Muscle of leg (tissue), 11 donors: ENCODE results near the gene SLC6A13. TPM values are rescaled to one million over a fixed set of nuclear protein-coding genes. Genes with fewer than 3 reads are reported as not detected.

Experiments
- DNase-seq: peaks from one replicate; pipeline ENCODE4 v3.0.0; 2013
- H3K27ac ChIP-seq: one replicate; pipeline ENCODE4 v1.5.1; 2013; ENCODE audit warnings: mild to moderate bottlenecking, low read length, control low read depth
- H3K27me3 ChIP-seq: one replicate; pipeline ENCODE4 v1.6.1; 2013; ENCODE audit warnings: low read length; ENCODE audit not compliant: control insufficient read depth, insufficient read depth
- H3K36me3 ChIP-seq: one replicate; pipeline ENCODE4 v1.6.1; 2013; ENCODE audit warnings: low read length; ENCODE audit not compliant: control insufficient read depth, insufficient read depth
- H3K4me1 ChIP-seq: one replicate; pipeline ENCODE4 v1.6.1; 2013; ENCODE audit warnings: low read length; ENCODE audit not compliant: control insufficient read depth, insufficient read depth
- H3K4me3 ChIP-seq: one replicate; pipeline ENCODE4 v1.5.1; 2013; ENCODE audit warnings: low read length, control low read depth
- H3K9me3 ChIP-seq: replicated peaks from 2 replicates; pipeline ENCODE4 v1.6.1; 2013; ENCODE audit warnings: low read depth, low read length; ENCODE audit not compliant: control insufficient read depth
- WGBS: methylation state at CpG from one replicate; pipeline ENCODE4 v1.1.5; 2013; ENCODE audit warnings: missing lambda C conversion rate; ENCODE audit not compliant: insufficient coverage; 5-methylcytosine and 5-hydroxymethylcytosine counted together
- polyA plus RNA-seq, 8 donors: library from polyadenylated mRNA; unstranded; fragments of 120-200 nt; gene quantifications; one replicate each; pipeline versions ENCODE4 v1.2.1 to v1.2.3, GENCODE V29; 2013; ENCODE audit warnings: inconsistent platforms in 1 of 8, low replicate concordance in 1 of 8; ENCODE audit not compliant: insufficient read length in 8 of 8, insufficient read depth in 1 of 8
- total RNA-seq: library from RNA; stranded (reverse); fragments of 120-200 nt; gene quantifications from one replicate; pipeline ENCODE4 v1.2.4, GENCODE V29; 2013

SLC6A13 gene
- total and polyA plus RNA-seq, 9 donors = 0.77 to 7.5 (median 2.7) TPM

DNA sequence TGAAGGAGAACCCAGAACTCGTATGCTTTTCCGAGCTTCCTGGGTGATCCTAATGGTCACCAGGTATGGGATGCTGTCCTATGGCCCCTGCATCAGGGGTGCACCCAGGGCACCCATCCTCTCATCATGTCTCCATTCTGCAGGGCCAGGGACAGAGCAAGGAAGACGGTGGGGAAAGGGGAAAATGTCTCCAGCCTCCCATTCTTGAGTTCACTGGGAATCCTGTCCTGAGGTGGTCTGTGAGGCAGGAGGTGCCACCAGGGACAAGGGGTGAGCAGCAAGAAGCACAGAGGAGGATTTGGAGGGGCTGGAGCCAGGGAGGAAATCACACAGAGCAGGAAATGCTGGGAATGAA lies 33.8 kb downstream of the SLC6A13 start:
- WGBS = 81% methylated on average over 2 of the region's 3 CpGs
- peaks cover 33% of the 10 kb centered on the region for H3K4me1 ChIP-seq
- no peaks in the 10 kb centered on the region for H3K36me3 ChIP-seq
- no peaks in the 10 kb centered on the region for H3K9me3 ChIP-seq
- no peak overlapping the region for H3K27ac ChIP-seq
- no peak for DNase-seq
- H3K27me3 ChIP-seq = peaks cover 3% of the 10 kb centered on the region
- no peak overlapping the region for H3K4me3 ChIP-seq

DNA sequence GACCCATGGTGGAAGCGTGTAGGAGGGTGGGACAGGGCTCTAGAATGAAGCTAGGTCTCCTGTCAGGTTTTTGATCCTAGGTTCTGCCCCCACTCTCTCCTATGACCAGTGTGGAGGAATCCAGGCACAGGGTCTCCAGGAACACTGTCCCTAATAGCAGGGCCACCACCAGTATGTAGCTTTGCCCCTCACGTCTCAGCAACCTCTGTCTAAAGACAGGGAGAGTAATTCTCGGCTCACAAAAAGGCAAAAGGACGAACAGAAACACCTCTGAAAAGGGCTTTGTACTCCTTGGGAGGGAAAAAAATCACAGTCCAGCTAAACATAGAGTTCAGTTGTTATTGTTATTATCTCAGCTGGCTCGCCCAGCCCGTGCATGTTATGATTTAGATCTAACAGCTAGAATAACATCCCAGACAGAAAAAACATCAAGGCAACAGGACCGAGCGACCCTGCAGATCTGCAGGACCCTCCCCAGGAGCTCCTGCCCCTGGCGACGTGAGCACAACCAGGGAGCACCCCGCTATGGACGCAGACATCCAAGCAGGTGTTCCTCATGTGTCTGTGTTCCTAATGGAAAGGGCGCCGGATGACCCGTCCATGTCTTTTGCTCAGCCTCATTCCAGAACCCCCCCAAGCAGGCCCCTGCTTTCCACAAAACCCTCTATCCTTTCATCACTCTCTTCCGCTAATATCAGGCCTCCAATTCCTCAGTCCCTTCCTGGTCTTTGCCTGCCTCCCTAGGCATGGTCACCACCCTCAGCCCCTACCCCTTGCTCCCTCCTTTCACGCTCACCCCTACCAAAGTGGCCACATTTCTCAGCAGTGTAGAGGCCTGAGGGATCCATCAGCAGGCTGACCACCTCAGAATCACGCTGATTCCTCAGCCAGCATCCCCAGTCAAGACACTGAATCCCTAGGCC lies 34.5 kb downstream of the SLC6A13 start:
- peaks cover 27% of the 10 kb centered on the region for H3K4me1 ChIP-seq
- 68% methylated on average over 15 of the region's 18 CpGs for WGBS
- H3K9me3 ChIP-seq = no peaks in the 10 kb centered on the region
- no peak overlapping the region for H3K27ac ChIP-seq
- peaks cover 3% of the 10 kb centered on the region for H3K27me3 ChIP-seq
- no peaks in the 10 kb centered on the region for H3K36me3 ChIP-seq
- no peak for DNase-seq
- no peak overlapping the region for H3K4me3 ChIP-seq

DNA sequence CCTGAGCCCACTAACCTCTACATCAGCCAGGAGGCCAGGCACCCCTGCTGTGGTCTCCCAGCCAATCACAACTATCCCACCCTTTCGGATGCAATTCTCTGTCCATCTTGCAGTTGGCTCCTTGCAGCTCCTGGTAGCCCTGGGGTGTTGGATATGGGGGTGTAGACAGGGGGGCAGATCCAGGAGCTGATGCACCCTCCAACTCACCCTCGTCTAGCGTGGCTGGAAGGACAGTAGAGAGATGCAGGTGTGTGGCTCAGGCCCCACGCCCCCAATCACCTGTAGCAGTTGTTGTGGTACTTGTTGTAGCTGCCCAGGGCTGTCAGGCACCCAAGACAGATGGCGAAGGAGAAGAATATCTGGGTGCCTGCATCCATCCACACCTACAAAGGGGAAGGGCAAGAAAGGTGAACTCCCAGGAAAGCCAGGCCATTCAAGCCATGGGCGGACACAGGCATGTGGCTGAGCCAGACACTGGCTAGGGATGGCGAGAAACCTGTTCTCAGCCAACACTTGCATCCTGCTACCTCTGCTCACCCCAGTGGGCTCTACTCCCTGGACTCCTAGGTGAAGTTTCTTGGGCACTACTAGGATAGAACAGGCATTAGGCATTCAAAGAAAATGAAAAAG lies 35.2 kb downstream of the SLC6A13 start:
- H3K9me3 ChIP-seq = no peaks in the 10 kb centered on the region
- no peak for DNase-seq
- peaks cover 23% of the 10 kb centered on the region for H3K4me1 ChIP-seq
- no peak overlapping the region for H3K4me3 ChIP-seq
- no peak overlapping the region for H3K27ac ChIP-seq
- no CpG with 5 or more reads among the region's 7 CpGs for WGBS
- H3K27me3 ChIP-seq = peaks cover 3% of the 10 kb centered on the region
- no peaks in the 10 kb centered on the region for H3K36me3 ChIP-seq

DNA sequence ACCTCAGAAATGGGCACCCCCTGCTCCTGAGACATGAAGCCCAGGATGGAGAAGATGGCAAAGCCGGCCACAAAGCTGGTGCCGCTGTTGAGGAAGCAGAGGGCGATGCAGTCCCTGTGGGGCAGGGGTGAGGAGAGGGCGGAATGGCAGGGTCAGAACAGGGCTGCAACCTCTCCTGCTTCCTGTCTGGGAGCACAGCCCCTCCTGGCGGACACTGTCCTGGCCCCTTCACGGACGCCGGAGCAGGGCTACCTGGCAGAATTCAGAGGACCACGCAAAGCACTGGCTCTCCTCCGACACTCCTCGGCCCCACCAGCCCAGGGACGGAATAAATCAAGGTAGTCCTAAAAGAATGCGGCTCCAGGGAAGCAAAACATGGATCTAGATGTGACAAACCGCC lies 36.2 kb downstream of the SLC6A13 start:
- 74% methylated on average over 14 of the region's 14 CpGs for WGBS
- H3K9me3 ChIP-seq = no peaks in the 10 kb centered on the region
- peaks cover 3% of the 10 kb centered on the region for H3K27me3 ChIP-seq
- peaks cover 13% of the 10 kb centered on the region for H3K4me1 ChIP-seq
- no peak overlapping the region for H3K27ac ChIP-seq
- no peak for DNase-seq
- no peak overlapping the region for H3K4me3 ChIP-seq
- H3K36me3 ChIP-seq = no peaks in the 10 kb centered on the region

DNA sequence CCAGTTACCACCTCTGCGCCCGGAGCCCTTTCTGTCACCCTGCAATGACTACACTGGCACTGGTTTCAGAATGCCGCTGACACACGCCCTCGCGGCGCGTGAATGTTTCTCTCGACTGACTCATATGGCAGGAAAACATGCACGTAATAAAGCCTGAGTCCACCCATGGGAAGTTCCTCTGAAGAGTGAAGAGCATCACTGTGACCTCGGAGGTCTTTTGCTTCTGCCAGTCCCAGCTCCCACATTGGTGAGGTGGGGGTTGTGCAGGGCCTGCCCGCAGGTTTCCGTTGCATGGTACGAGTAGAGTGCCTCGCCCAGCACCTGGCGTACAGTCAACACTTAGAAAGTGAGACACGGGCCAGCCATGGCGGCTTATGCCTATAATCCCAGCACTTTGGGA lies 37.6 kb downstream of the SLC6A13 start:
- Histone ChIP-seq H3K27ac (no peak overlapping the region), H3K4me3 (no peak overlapping the region), H3K36me3 (no peaks in the 10 kb centered on the region), H3K9me3 (no peaks in the 10 kb centered on the region), H3K4me1 (peaks cover 14% of the 10 kb centered on the region), H3K27me3 (peaks cover 3% of the 10 kb centered on the region)
- no peak for DNase-seq
- WGBS = 89% methylated on average over 18 of the region's 18 CpGs

DNA sequence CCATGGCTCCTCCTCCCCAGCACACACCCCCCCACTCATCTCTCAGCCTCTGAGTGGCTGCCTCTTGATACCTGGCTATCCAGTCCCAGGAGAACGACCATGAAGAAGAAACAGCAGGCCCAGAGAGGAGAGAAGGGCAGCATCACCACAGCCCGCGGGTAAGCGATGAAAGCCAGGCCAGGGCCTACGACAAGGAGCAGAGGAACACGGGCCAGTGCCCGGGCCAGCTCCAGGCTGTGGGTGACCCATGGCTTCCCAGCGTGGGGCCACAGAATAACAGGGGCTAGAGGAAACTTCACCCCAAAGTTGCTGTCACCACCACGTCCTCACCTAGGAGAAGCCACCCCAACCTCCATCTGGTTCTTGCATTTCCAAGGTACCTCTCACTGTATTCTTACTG lies 38.3 kb downstream of the SLC6A13 start:
- 93% methylated on average over 6 of the region's 9 CpGs for WGBS
- Histone ChIP-seq H3K4me1 (peaks cover 17% of the 10 kb centered on the region), H3K9me3 (no peaks in the 10 kb centered on the region), H3K4me3 (no peak overlapping the region), H3K36me3 (no peaks in the 10 kb centered on the region), H3K27ac (no peak overlapping the region), H3K27me3 (peaks cover 3% of the 10 kb centered on the region)
- no peak for DNase-seq

DNA sequence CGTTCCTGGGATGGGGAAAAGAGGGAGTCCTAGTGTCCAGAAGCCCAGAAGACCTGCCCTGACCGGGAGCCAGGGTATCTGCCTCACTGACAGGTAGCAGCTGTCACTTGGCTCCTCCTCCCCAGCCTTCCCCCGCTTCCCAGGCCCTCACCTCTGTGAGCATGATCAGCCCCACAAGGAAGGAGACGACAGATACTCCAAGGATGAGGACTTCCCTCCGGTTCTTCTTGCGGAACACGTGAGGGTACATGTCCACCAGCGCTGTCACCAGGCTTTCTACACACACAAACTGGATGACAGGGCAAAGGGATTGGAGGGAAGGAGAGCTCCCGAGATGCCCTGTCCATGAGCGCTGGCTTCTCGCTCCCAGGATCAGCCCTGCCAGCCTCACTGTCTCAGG lies 38.8 kb downstream of the SLC6A13 start:
- no peak for DNase-seq
- no peaks in the 10 kb centered on the region for H3K36me3 ChIP-seq
- H3K4me3 ChIP-seq = no peak overlapping the region
- peaks cover 3% of the 10 kb centered on the region for H3K27me3 ChIP-seq
- H3K4me1 ChIP-seq = peaks cover 17% of the 10 kb centered on the region
- H3K9me3 ChIP-seq = no peaks in the 10 kb centered on the region
- H3K27ac ChIP-seq = no peak overlapping the region
- 75% methylated on average over 7 of the region's 11 CpGs for WGBS

DNA sequence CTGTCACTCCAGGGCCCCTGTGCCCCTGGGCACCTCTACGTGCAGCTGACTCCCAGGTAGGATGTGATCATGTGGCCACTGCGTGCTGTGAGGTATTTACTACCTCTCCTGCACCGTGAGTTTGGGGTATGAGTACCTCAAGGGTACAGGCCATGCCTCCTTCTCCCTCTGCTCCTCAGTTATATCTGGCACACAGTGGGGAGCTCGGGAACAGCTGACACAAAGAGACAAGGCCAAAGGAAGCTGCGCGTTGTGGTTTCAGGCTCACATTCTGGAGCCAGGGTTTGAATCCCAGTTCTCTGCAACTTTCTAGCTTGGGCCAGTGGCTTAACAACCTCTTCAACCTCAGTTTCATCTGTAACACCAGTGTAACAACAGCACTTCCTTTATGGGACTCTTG lies 40.9 kb downstream of the SLC6A13 start:
- Histone ChIP-seq H3K4me1 (peaks cover 15% of the 10 kb centered on the region), H3K27me3 (no peaks in the 10 kb centered on the region), H3K4me3 (no peak overlapping the region), H3K27ac (no peak overlapping the region), H3K9me3 (no peaks in the 10 kb centered on the region), H3K36me3 (no peaks in the 10 kb centered on the region)
- no peak for DNase-seq
- no CpG with 5 or more reads among the region's 6 CpGs for WGBS

DNA sequence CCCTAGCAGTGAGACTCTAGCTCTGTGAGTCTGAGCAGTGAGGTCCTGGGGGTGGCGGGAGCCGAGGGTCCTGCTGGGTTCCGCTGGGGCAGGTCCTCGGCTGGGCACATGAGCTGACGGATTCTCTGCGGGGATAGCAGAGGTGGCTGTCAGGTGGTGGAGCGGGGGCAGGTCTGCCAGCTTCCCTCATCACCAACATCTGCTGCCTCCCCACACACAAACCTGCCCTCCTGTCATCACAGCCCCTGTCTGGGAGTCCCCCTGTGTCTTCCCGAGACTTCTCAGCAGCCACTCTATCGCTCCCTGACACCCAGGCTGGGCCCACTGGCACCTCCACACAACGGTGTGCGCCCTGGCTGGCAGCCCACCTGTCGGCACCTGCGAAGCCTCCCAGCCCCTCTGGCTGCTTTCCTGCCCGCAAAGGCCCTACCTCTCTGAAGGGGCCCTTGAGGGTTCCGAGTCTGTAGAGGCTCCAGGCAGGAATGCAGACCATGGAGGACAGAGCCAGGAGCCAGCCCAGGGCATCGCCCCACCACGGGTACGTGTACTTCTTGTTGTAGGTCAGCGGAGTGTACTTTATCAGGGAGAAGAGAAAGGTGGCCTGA lies 41.6 kb downstream of the SLC6A13 start:
- Histone ChIP-seq H3K27me3 (no peaks in the 10 kb centered on the region), H3K4me3 (no peak overlapping the region), H3K4me1 (peaks cover 15% of the 10 kb centered on the region), H3K36me3 (no peaks in the 10 kb centered on the region), H3K27ac (no peak overlapping the region), H3K9me3 (no peaks in the 10 kb centered on the region)
- no peak for DNase-seq
- WGBS = 75% methylated on average over 17 of the region's 19 CpGs

DNA sequence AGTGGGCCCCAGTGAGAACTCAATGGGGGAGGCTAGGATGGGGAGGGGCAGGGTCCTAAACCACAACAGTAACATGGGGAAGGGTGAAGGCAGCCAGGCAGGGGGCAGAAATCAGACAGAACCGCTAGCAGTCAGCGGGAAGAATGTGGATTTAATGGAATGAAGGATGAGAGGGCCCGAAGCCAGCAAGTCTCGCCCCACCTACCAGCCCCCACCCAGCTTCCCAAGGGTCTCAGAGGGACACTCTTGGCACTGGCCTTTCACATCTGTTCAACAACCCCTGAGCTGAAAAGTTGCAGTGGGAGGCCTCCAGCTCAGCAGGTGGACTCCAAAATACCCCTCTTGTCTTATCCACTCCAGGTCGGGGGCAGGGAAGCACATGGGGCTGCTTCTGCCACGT lies 42.1 kb downstream of the SLC6A13 start:
- peaks cover 15% of the 10 kb centered on the region for H3K4me1 ChIP-seq
- 30% methylated on average over 2 of the region's 6 CpGs for WGBS
- no peaks in the 10 kb centered on the region for H3K36me3 ChIP-seq
- H3K27ac ChIP-seq = no peak overlapping the region
- H3K9me3 ChIP-seq = no peaks in the 10 kb centered on the region
- no peaks in the 10 kb centered on the region for H3K27me3 ChIP-seq
- DNase-seq = no peak
- no peak overlapping the region for H3K4me3 ChIP-seq
